Measurements from ENCODE around the gene TLCD4.
"Not testable (repeated sequence)": the region's sequence is repeated elsewhere in the genome, so short reads cannot be mapped to it uniquely, and the experiment has no call there.

The TLCD4 gene, protein sequence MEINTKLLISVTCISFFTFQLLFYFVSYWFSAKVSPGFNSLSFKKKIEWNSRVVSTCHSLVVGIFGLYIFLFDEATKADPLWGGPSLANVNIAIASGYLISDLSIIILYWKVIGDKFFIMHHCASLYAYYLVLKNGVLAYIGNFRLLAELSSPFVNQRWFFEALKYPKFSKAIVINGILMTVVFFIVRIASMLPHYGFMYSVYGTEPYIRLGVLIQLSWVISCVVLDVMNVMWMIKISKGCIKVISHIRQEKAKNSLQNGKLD

DNA sequence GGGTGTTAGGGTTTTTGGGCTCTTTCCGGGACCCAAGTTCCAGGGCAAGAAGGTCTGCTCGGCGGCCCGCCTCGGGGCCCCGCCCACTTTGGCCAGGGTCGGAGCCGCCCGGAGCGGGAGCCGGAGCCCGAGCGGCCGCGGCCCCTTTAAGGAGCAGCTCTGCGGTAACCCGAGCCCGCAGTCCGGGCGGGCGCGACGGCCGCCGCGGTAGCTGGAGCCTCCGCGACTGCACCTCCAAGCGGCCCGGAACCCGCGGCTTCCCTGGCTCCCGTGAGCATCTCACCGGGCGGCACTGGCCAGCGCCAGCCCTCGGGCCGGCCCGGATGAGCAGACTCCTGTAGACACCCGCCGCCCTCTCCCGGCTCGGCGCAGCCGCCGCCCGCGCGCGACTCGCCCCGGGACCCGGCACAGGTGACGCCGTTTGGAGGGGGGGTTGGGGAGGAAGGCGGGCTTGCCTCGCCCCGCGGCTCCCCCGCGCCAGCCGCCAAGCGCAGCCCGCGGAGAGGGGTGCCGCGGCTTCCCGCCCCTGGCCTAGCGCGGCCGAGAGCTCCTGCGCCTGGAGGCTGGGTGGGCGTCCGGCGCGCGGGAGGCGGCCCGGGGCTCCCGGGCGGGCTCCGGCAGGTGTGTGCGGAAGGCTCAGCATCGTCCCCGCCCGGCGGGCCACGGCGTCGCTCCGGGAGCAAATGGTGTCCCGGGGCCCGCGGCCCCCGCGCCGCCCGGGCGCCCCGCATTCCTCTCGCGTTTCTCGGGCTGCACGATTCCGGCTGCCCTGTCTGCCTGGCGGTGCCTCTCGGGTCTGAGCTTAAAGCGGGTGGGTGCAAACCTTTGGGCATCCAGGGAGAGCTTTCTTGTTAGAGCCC is at the start of gene TLCD4:
Gene TLCD4 (plus strand): TSS at position 149 of the 860 bp plus-strand sequence. CDS start 26,547 bp downstream, outside the sequence.
- DNase-seq (ENCODE audit: low spot score): no peak

DNA sequence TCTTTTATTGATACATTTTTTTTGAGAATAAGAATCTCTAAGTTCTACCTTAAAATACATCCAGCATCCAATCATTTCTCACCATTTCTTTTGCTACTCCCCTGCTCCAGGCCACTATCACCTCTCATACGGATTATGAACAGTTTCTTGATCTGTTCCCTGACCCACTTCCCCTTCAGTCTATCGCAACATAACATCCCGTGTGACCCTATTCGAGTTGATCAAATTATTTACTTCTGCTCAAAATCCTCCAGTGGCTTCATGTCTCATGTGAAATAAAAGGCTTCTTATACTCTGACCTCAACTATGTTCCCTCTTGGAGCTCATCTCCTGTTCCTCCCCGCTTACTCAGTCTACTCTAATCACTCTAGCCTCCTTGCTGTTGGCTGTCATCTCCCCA is 49.6 kb upstream of the TLCD4 start:
- no peak for DNase-seq (ENCODE audit: low spot score)

DNA sequence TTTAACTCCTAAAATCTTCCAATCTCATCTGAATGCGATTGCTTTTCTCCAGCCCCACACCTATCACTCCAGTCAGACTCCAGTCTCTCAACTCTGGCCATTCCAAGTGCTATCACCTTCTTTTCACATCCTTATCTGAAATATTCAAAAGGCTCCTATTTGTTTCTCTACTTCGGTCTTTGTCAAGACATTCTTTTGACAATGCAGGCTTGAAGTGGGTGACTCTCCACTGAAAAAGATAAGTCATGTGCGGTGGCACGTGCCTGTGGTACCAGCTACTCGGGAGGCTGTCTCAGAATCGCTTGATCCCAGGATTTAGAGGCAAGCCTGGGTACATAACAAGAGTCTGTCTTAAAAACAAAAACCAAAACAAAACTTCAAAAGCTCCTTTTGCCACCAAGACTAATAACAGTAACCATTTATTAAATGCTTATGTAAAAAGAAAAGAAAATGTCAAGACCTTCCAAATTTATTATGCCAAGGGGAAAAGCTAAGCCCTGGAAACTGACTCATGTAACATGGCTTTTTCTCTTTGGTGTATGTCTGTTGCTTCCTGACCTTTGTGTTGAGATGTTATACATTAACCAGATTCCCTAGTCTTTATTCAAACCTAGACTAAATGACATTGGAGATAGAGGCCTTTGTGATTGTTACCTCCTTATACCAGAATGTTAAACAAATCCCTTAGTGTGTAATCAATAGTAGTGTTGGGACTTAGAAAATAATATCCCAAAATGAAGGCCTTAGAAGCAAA is 48.0 kb upstream of the TLCD4 start:
- no peak for DNase-seq (ENCODE audit: low spot score)

DNA sequence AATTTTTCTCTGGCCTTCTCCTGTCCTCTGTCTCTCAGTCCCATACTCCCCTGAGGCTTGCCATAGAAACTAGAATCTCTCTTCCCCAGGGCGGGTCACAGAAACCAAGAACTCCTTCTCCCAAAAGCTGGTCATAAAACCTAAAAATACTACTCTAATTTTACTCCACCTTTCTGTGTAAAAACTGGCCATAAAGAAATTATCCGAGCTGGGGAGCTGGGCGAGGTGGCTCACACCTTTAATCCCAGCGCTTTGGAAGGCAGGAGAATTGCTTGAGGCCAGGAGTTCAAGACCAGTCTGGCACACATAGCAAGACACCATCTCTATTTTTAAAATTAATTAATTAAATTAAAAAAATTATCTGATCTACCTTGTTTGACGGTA is 47.5 kb upstream of the TLCD4 start:
- DNase-seq (ENCODE audit: low spot score): no peak

DNA sequence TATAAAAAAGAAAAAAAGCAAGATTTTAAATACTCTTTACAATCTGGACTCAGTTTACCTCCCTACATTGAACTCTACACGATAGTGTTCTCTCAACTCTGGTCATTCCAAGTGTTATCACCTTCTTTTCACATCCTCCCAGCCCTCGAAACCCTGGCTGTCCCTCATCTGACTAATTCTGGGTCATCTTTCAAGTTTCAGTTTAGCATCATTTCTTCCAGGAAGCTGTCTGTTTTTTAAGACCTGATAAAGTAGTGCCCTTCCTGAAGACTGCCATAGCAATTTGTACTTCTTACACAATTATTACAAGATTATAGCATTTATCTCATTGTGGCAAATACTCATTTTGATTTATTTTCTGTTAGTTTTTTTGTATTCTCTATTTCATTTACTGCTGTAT is 45.6 kb upstream of the TLCD4 start:
- DNase-seq (ENCODE audit: low spot score): no peak

DNA sequence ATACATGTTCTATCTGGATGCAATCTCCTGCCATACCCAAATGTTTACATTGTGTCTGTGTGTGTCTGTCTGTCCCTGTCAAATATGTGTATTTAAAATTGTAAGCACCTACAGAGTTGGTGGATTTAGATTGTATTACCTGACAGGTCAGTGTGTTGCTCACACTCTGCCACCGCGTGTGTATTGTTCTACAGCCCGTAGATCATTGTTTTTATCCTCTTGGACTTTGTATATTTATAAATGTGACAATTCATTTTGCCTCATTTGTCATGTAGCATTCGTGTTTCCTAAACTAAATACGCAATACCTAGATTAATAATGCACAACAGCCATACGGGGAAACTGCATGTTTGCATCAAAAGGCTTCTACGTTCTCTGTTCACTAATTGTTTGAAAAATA is 45.0 kb upstream of the TLCD4 start:
- DNase-seq (ENCODE audit: low spot score): no peak

DNA sequence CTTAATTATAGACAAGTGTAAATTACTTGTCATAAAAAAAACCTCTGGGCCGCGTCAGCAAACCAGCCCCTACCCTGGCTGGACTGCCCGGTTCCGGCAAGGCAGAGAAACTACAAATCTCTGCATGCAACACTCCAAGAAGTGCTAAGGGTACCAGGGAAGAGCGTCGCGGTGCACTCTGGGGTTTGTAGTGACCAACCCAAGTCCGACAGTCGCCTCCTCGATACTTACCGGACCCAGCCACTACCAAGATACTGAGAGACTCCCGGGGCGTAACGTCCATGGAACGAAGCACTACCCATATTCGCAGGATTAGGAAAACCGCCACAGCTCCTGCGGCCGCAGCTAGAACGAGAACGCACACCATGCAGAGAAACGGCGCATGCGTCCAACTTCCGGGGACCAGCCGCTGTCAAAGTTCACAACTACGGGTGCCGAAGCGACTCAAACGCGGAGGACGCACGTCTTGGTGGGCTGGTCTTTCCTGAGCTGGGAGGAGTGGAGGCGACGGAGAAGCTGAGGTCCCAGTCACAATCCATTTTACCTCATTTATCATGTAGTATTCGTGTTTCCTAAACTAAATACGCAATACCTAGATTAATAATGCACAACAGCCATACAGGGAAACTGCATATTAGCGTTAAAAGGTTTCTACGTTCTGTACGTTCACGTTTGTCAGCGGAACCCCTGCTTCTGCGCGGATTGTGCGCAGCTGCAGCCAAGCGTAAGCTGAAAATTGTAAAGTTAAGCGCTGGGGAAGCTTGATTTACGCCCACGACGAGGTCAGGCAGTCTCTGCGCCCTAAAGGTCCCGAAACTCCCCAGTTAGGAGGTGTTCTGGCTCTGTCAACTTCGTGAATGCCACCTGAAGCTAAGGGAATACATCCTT is 44.4 kb upstream of the TLCD4 start, which contains the start of gene ALG14:
Gene ALG14 (minus strand): TSS at position 420 of the 888 bp plus-strand sequence. CDS start 53 bp downstream, at position 367.
- DNase-seq (ENCODE audit: low spot score): peak; percentile 92

DNA sequence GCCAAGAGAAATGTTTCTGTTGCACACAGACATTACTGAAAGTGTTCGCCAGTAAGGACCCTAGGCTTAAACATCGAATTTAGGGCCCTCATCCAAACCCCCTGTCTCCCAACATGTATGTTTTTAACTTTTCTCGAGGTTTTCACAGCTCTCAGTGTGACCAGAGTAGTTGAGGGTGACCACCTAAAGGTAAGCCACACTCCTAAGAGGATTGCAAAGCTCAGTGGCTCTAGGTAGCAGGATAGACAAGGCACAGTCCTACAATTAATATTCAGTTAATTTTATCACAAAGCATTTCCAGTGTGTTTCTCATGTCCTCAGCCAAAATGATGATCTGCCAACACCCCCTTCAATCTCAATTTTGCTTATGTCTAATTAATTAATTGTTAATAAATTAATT is 43.7 kb upstream of the TLCD4 start:
- DNase-seq (ENCODE audit: low spot score): no peak

DNA sequence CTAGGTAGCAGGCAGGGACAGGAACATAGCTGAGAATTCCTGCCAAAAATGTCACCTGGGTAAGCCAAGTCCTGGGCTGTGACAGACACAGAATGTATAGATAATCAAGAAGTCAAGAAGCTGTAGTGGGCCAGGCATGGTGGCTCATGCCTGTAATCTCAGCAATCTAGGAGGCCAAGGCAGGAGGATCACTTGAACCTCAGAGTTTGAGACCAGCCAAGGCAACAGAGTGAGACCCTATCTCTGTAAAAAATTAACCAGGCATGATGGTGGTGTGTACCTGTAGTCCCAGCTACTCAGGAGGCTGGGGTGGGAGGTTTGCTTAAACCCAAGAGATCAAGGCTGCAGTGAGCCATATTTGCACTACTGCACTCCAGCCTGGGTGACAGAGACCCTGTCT is 41.1 kb upstream of the TLCD4 start:
- DNase-seq (ENCODE audit: low spot score): no peak

DNA sequence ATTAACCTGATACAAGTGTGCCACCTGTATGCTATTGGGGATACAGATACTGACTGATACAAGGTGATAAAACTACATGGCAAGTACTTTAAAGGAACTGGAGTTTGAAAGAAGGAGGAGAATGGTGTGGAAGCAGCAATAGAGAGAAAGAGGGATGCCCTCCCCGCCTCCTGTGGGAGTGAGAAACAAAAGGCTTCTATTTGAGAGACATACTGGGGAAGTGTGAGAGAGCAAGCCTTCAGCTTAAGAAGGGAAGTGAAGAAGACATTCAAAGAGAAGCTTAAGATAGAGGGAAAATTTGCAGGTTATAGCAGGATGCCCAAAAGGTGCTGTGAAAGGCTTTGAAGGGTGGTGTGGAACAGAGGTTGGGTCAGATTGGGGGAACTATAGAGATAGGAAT is 36.7 kb upstream of the TLCD4 start:
- DNase-seq (ENCODE audit: low spot score): no peak

DNA sequence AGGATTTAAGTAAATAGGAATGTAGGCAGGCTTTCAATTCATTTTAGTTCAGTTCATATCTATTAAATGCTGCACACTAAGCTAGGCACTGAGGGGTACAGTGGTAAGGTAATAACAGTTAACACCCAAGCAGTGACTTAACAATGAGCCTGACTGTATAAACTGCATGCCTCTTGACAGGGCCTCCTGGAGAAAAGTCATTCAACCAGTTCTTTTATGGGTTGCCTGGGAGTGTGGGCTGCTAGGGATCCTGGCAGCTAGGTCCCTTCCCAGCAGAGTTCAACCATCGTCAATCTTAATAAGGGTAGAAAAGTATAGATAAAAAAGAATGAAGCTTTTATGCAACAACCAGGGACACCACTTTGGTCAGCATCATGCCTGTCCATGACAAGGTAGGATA is 36.3 kb upstream of the TLCD4 start:
- DNase-seq (ENCODE audit: low spot score): no peak

DNA sequence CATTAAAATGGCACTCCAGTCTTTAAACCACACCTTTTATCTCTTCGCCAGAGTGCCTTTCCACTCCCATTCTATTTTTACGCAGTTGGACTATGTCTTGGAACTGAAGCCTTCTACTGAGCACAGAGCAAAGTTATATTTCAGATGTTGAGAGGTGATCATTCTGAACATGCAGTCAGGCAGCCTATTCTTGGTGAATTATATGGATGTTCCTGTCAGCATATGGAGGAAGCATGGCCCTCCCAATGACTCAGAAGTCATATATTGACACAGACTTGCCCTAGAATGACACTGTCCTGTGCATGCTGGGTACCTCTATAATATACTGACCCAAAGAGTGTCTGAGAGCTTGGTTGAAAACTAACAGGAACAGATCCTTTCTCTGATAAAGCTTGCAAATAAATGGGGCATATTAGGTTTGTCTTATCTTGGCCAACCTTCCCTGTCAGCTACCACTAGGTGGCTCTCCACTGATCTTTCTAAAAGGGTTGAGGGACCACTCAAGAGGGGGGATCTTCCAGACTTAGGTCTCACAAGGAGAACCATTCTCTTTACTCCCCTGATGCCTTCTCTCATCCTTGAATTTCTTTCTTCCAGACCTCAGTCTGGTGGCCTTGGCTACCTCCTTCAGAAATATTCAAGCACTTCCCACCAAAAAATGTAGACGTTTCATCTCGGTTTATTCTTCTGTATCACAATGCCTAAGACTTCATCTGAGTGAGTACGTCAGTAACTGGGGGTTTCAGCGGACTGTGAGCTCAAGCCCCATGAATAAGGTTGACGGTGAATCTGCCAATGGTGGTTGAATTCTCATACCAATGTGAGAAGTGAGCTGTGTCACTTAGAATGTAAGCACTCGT is 32.6 kb upstream of the TLCD4 start:
- peak; percentile 21 for DNase-seq (ENCODE audit: low spot score)

DNA sequence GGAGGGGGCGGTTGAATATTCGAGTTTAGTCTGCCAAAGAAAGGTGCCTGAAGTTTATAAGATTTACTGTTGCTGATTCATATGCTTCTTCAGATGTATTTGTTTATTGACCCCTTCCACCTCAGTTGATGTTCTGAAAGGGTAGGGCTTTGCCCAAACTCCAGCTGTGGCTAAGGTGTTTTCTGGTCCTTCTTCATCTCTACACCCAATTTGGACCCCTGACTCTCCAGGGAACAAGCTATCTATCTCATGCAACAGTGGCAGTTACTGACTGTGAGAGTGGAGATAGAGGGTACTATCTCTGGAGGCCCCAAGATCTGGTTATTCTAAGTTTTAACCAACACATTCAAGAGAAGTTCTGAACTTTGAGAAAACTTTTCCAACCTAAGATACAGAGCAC is 31.8 kb upstream of the TLCD4 start:
- DNase-seq (ENCODE audit: low spot score): no peak

DNA sequence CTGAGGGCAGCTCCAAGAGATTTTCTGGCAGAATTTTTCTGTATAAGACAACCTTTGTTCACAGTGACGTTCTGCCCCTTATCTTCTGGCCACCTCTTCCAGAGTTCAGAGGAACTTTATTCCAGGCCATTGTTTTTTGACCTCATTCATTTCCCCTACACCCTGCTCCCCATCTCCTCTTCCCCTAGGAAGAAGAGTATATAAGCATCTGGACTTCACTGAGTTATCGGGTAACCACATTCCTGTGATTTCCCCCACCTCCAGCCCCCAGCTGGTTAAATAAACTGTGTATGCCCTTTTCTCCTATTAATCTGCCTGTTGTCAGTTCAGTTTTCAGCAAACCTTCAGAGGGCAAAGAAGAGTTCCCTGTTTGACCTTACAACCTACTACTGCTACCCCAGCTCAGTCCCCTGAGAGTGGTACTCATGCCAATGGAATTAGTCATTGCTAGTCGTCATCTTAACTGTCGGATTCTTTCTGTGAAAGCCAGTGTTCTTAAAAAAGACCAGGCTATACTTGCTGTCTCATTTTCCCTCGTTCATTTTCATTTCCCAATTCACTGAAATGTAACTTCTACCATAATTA is 30.1 kb upstream of the TLCD4 start:
- peak; percentile 91 for DNase-seq (ENCODE audit: low spot score)

DNA sequence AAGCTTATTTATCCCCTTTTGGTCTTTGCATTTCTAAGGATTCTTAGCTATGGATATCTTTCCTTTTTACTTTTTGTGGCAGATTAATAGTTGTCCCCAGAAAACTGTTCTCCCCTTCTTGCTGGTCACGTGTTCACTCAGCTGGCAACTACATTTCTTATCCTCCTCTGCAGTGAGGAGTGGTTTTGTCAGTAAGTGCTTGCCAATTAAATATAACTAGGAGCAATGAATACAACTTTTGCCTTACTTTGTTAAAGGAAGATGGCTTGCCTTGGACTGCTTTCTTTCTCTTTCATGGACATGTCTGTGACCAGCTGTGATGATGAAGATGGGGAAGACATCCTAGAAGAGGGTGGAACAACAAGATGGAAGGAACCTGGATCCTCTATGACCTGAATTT is 28.9 kb upstream of the TLCD4 start:
- no peak for DNase-seq (ENCODE audit: low spot score)

DNA sequence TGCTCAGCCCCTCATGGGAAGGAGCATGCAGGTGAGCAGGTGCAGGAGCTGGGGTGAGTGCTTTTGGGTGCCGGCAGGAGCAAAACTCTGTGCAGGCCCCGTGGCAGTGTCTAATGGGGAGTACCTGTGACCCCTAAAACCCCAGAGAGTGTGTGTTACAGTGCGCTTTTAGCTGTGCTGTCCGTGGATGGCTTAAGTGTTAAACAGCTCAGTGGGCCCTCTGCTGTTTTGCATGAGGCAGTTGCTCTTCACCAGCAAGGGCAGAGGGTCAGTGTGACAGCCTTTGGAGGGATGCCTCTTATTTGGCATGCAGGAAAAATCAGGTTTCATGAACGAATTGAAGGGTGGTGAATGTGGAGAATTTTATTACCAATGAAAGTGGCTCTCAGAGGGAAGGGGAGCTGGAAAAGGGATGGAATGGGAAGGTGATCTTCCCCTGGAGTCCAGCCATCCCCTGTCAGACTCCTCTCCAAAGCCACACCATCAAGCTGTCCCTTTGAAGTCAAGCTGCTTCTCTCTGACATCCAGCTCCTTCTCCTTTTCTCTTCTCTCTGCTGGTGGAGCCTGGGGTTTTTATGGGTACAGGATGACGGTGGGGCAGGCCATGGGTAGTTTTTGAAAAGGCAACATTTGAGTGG is 27.4 kb upstream of the TLCD4 start:
- DNase-seq (ENCODE audit: low spot score): no peak

DNA sequence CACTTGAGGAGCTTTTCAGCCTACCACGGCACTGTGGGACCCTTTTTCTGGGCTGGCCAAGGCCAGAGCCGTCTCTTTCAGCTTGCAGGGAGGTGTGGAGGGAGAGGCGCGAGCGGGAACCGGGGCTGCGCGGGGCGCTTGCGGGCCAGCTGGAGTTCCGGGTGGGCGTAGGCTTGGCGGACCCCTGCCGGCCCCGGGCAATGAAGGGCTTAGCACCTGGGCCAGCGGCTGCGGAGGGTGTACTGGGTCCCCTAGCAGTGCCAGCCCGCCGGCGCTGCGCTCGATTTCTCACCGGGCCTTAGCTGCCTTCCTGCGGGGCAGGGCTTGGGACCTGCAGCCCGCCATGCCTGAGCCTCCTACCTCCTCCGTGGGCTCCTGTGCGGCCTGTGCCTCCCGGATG is 25.9 kb upstream of the TLCD4 start:
- DNase-seq (ENCODE audit: low spot score): not testable (repeated sequence)

DNA sequence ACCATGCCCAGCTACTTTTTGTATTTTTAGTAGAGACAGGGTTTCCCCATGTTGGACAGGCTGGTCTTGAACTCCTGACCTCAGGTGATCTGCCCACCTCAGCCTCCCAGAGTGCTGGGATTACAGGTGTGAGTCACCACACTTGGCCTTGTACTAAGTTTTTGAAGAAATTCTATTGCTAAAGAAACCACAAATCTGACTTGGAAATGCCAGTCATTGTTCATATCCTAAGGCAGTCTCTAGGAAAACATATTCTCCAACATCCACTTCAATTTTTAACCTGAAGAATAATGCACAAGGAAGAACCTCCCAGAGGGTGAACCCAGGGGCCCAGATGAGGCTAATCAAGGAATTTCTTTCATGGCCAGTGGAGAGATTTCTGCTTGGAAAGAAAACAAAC is 24.3 kb upstream of the TLCD4 start:
- DNase-seq (ENCODE audit: low spot score): not testable (repeated sequence)

DNA sequence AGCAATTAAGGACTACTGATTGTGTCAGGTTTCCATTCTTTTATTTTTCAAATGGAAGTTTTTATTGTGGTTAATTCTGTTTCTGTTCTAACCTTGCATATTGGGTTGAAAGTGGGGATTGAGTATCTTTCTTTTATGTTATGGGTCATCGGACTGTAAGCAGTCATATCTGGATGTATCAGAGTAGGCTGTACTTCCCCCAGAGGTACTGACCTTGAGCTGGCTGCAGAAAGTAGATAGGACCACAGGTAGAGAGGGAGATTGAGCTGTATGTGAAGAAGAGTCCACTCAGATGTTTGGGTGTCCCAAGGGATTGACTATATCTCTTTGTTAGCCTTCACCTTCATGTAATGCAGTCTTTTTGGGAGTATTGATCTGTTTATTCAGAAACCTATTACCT is 23.9 kb upstream of the TLCD4 start:
- DNase-seq (ENCODE audit: low spot score): no peak

DNA sequence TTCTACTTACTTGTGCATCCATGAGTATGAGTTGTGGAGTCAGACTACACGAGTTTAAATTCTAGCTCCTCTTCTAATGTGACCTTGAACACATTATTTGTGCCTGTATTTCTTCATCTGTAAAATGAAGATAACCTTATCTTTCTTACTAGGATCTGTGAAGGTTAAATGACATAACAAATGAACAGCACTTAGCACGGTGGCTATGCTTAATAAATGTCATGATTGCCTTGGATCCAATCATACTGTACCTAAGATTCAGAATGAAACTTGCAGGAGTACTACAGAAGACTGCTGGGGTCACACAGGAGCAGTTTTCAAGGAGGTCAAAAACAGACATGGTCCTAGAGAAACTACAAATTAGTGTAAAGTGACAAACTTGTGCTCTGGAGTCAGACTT is 22.2 kb upstream of the TLCD4 start:
- no peak for DNase-seq (ENCODE audit: low spot score)

Measured in kidney capillary endothelial cell (primary cell).